Measurements from ENCODE around the gene PRPF6. TPM values are rescaled to one million over a fixed set of nuclear protein-coding genes. Genes with fewer than 3 reads are reported as not detected.
A peak's percentile ranks its signal among the peaks of the same experiment; 100 is the strongest.

The PRPF6 gene
- total RNA-seq, 2 experiments from 2014 or later: 62.3 to 63.1 TPM

GRCh38 chr20:64051561-64052325 lies 70.8 kb downstream of the PRPF6 start:
- Mint-ChIP-seq H3K36me3 (no peaks in the 10 kb centered on the region), H3K4me3 (no peak overlapping the region), H3K27me3 (peaks cover 50% of the 10 kb centered on the region), H3K9me3 (no peaks in the 10 kb centered on the region), H3K27ac (no peak overlapping the region), H3K4me1 (ENCODE audit: low read depth) (peaks cover 2% of the 10 kb centered on the region)
- ChIA-PET CTCF (interaction anchor here (3.5 kb wide), 1 partner anchor 13 kb away, joined by 16 read pairs; no protein-coding TSS in a partner anchor), POLR2A (no interaction called here)
- no peak for DNase-seq
- intact Hi-C loops (cut with micrococcal nuclease): no loop called here

GRCh38 chr20:64052326-64052722 lies 71.4 kb downstream of the PRPF6 start:
- DNase-seq: no peak
- CTCF ChIA-PET: interaction anchor here (3.5 kb wide), 1 partner anchor 13 kb away, joined by 16 read pairs; no protein-coding TSS in a partner anchor
- POLR2A ChIA-PET: no interaction called here
- Mint-ChIP-seq H3K36me3 (no peaks in the 10 kb centered on the region), H3K27me3 (peaks cover 44% of the 10 kb centered on the region), H3K4me1 (ENCODE audit: low read depth) (peaks cover 6% of the 10 kb centered on the region), H3K27ac (no peak overlapping the region), H3K9me3 (no peaks in the 10 kb centered on the region), H3K4me3 (no peak overlapping the region)
- intact Hi-C loops (cut with micrococcal nuclease): no loop called here

GRCh38 chr20:64052987-64053840 lies 72.3 kb downstream of the PRPF6 start:
- Mint-ChIP-seq H3K27ac (no peak overlapping the region), H3K36me3 (no peaks in the 10 kb centered on the region), H3K27me3 (peaks cover 39% of the 10 kb centered on the region), H3K4me3 (no peak overlapping the region), H3K9me3 (no peaks in the 10 kb centered on the region), H3K4me1 (ENCODE audit: low read depth) (peaks cover 13% of the 10 kb centered on the region)
- ChIA-PET POLR2A (interaction anchor here (1.0 kb wide), 1 partner anchor 9 kb away, joined by 3 read pairs; no protein-coding TSS in a partner anchor), CTCF (interaction anchor here (0.7 to 3.5 kb wide), 4 partner anchors 14 to 80 kb away, joined by 3 to 16 read pairs (median 4); partner anchors contain the start of gene LKAAEAR1)
- intact Hi-C loops (cut with micrococcal nuclease): no loop called here
- no peak for DNase-seq

GRCh38 chr20:64053841-64054661 lies 73.1 kb downstream of the PRPF6 start:
- POLR2A ChIA-PET: interaction anchor here (1.0 kb wide), 1 partner anchor 8 kb away, joined by 3 read pairs; no protein-coding TSS in a partner anchor
- CTCF ChIA-PET: interaction anchor here (0.6 to 3.5 kb wide), 6 partner anchors 13 to 81 kb away, joined by 3 to 16 read pairs (median 4); partner anchors contain the start of gene LKAAEAR1
- peaks cover 37% of the 10 kb centered on the region for H3K27me3 Mint-ChIP-seq
- no peak for DNase-seq
- peaks cover 16% of the 10 kb centered on the region for H3K4me1 Mint-ChIP-seq (ENCODE audit: low read depth)
- intact Hi-C loops (cut with micrococcal nuclease): no loop called here
- no peaks in the 10 kb centered on the region for H3K36me3 Mint-ChIP-seq
- no peak overlapping the region for H3K4me3 Mint-ChIP-seq
- H3K9me3 Mint-ChIP-seq: no peaks in the 10 kb centered on the region
- no peak overlapping the region for H3K27ac Mint-ChIP-seq

- POLR2A ChIA-PET: no interaction called here
Observed at GRCh38 chr20:64055396-64055892, 74.5 kb downstream of the PRPF6 start.

GRCh38 chr20:64055893-64056638 lies 75.1 kb downstream of the PRPF6 start:
- Mint-ChIP-seq H3K27ac (no peak overlapping the region), H3K36me3 (no peaks in the 10 kb centered on the region), H3K4me3 (no peak overlapping the region), H3K4me1 (ENCODE audit: low read depth) (peaks cover 14% of the 10 kb centered on the region), H3K27me3 (peaks cover 26% of the 10 kb centered on the region), H3K9me3 (no peaks in the 10 kb centered on the region)
- intact Hi-C loops (cut with micrococcal nuclease): no loop called here
- no peak for DNase-seq
- ChIA-PET CTCF (interaction anchor here (1.5 to 5.8 kb wide), 2 partner anchors 76 to 191 kb away, joined by 3 to 28 read pairs; partner anchors contain the start of genes PRPF6, SAMD10 and TPD52L2), POLR2A (interaction anchor here (1.5 kb wide), 1 partner anchor 17 kb away, joined by 5 read pairs; no protein-coding TSS in a partner anchor)

More at GRCh38 chr20:64055396-64055892, 74.5 kb downstream of the PRPF6 start:
- DNase-seq: no peak
- intact Hi-C loops (cut with micrococcal nuclease): no loop called here
- no peak overlapping the region for H3K27ac Mint-ChIP-seq
- H3K27me3 Mint-ChIP-seq: peaks cover 32% of the 10 kb centered on the region
- peaks cover 14% of the 10 kb centered on the region for H3K4me1 Mint-ChIP-seq (ENCODE audit: low read depth)
- H3K4me3 Mint-ChIP-seq: no peak overlapping the region
- H3K9me3 Mint-ChIP-seq: no peaks in the 10 kb centered on the region
- no peaks in the 10 kb centered on the region for H3K36me3 Mint-ChIP-seq
- CTCF ChIA-PET: no interaction called here

GRCh38 chr20:64056639-64056888 lies 75.6 kb downstream of the PRPF6 start:
- intact Hi-C loops (cut with micrococcal nuclease): no loop called here
- ChIA-PET CTCF (interaction anchor here (1.5 to 5.8 kb wide), 2 partner anchors 77 to 191 kb away, joined by 3 to 28 read pairs; partner anchors contain the start of genes PRPF6, SAMD10 and TPD52L2), POLR2A (interaction anchor here (1.5 kb wide), 1 partner anchor 18 kb away, joined by 5 read pairs; no protein-coding TSS in a partner anchor)
- no peak overlapping the region for H3K4me3 Mint-ChIP-seq
- H3K27ac Mint-ChIP-seq: no peak overlapping the region
- H3K9me3 Mint-ChIP-seq: no peaks in the 10 kb centered on the region
- DNase-seq: no peak
- no peaks in the 10 kb centered on the region for H3K36me3 Mint-ChIP-seq
- peaks cover 14% of the 10 kb centered on the region for H3K4me1 Mint-ChIP-seq (ENCODE audit: low read depth)
- H3K27me3 Mint-ChIP-seq: peaks cover 23% of the 10 kb centered on the region

- Mint-ChIP-seq H3K4me1 (ENCODE audit: low read depth) (peaks cover 14% of the 10 kb centered on the region), H3K4me3 (peak overlapping the region; percentile 55), H3K27ac (no peak overlapping the region), H3K27me3 (peaks cover 18% of the 10 kb centered on the region), H3K9me3 (no peaks in the 10 kb centered on the region), H3K36me3 (no peaks in the 10 kb centered on the region)
- POLR2A ChIA-PET: interaction anchor here (0.6 to 1.5 kb wide), 4 partner anchors 18 to 185 kb away, joined by 3 to 5 read pairs (median 4); partner anchors contain the start of gene PRPF6
- no peak for DNase-seq
- CTCF ChIA-PET: interaction anchor here (0.6 to 5.8 kb wide), 13 partner anchors 8 to 519 kb away, joined by 3 to 38 read pairs (median 3); partner anchors contain the start of genes C20orf204, OPRL1, PRPF6 and SAMD10
- intact Hi-C loops (cut with micrococcal nuclease): loop anchor here (1.0 kb wide), 1 partner anchor 18 kb away; no protein-coding TSS in a partner anchor
Observed at GRCh38 chr20:64056889-64057627, 76.1 kb downstream of the PRPF6 start.

- intact Hi-C loops (cut with micrococcal nuclease): loop anchor here (1.0 kb wide), 1 partner anchor 19 kb away; no protein-coding TSS in a partner anchor
- H3K9me3 Mint-ChIP-seq: no peaks in the 10 kb centered on the region
- ChIA-PET POLR2A (interaction anchor here (0.6 to 1.5 kb wide), 5 partner anchors 19 to 186 kb away, joined by 3 to 5 read pairs (median 4); partner anchors contain the start of genes PRPF6 and SAMD10), CTCF (interaction anchor here (0.6 to 5.8 kb wide), 14 partner anchors 8 to 520 kb away, joined by 3 to 38 read pairs (median 3); partner anchors contain the start of genes C20orf204, OPRL1, PRPF6 and RGS19)
- DNase-seq: peak; percentile 88
- H3K4me3 Mint-ChIP-seq: peak overlapping the region; percentile 55
- H3K36me3 Mint-ChIP-seq: no peaks in the 10 kb centered on the region
- peak overlapping the region; percentile 39 for H3K27ac Mint-ChIP-seq
- H3K4me1 Mint-ChIP-seq (ENCODE audit: low read depth): peaks cover 14% of the 10 kb centered on the region
- peaks cover 15% of the 10 kb centered on the region for H3K27me3 Mint-ChIP-seq
Observed at GRCh38 chr20:64057628-64058498, 76.9 kb downstream of the PRPF6 start.
